ENCODE measurements around the gene FARP1.
"Not testable (repeated sequence)": the region's sequence is repeated elsewhere in the genome, so short reads cannot be mapped to it uniquely, and the experiment has no call there.

Gene FARP1

DNA sequence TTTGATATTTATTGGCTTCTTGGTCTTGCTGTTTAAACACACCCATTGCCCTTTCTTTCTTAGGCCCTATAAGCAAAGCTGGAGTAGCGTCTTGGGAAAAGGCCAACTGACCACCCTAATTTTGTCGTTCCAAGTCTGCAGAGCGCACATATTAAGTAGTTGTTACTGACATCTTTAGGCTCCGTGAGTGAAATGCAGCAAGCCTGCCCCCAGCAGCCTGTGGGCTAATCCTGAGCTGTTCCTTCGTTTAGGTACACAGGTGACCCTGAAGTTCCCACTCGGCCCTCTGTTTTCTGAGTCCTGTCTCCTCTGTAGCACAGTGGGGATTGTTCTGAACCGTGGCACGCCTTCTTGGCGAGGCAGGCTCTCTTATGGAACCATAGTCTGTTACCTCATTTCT is 263.5 kb downstream of the FARP1 start:
- DNase-seq = no peak

DNA sequence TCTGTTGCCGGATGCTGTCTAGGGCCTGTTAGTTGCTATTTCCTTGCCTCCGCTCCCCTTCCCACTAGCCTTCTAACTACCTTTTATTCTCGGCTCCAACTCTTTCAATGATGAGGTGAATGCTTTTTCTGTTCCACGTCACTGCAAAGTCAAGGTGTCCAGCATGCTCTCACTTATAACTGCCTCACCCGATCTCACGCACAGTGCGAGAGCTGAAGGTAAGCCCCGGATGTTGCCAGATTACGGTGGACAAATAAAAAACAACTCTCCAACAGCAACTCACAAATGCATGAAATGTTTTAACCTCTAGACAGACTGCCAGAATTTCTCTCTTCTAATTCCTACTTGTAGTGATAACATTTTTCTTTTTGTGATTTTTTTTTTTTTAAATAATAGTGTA is 264.1 kb downstream of the FARP1 start:
- no peak for DNase-seq

- no peak for DNase-seq
These were observed 264.7 kb downstream of the FARP1 start for GRCh38 chr13:98407575-98407974.

DNA sequence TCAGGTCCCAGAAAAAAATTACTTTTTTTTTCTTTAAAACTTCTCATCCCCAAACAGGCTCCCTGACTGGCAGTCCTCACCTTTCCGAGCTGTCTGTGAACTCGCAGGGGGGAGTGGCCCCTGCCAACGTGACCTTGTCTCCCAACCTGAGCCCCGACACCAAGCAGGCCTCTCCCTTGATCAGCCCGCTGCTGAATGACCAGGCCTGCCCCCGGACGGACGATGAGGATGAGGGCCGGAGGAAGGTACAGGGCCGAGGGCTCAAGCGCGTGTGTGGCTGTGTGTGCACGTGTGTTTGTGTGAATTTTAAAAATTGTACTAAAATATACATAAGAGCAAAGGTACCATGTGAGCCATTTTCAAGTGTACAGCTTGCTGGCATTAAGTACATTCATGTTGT is 266.4 kb downstream of the FARP1 start:
- no peak for DNase-seq

DNA sequence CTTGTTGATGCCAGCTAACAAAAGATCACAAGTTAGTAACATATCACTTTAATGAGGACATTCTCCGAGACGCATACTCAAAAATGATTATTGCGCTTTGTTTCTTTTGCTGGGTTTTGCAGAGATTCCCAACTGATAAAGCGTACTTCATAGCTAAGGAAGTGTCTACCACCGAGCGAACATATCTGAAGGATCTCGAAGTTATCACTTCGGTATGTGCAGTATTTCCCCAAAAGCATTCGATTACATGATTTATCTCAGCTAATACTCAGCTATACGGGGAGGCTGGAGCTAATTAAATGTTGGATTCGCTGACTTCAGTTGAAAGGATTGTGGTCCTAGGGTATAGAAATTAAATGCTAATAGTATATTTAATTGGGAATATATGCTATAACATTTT is 267.7 kb downstream of the FARP1 start:
- no peak for DNase-seq

DNA sequence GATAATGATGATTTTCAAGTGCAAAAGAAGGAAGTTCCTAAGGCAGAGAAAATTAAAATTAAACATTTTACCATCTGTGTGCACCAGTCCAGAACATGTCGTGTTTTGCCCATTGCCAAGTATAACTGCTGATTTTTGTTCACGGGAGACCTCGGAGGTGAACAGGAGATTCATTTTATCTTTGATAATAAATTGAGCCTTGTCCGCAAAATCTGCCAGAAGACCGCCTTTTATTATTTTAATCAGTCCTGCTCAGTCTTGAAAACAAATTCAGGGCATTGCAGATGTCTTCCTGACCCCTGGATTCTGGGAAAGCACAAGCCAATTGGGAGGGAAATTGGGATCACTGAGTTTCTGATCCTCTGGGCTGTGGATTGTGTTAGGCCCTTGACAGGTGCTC is 268.1 kb downstream of the FARP1 start:
- no peak for DNase-seq

DNA sequence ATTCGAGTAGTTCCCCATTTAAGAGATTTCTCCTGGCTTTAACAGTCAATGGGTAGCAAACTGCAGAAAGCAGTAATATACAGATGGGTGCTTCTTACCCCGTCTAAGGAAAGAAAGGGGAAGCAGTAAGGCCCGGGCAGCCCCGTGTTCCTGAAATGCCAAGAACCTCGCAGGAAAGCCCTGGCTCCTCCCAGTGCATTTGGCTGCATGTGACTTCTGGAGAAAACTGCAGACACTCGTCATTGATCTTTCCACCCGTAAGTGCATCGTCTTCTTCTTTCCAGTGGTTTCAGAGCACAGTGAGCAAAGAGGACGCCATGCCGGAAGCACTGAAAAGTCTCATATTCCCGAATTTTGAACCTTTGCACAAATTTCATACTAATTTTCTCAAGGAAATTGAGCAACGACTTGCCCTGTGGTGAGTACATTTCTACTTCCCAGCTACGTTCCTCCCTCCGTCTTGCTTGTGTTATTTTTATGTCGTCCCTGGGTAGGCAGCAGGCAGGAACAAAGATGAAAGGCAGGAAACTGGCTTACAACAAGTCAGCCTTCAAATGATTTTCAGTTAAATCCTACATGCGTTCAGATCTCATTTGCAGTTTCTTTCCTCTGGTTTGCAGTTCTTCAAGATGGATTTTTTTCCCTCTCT is 268.8 kb downstream of the FARP1 start:
- DNase-seq = no peak

- not testable (repeated sequence) for DNase-seq
These were observed 270.4 kb downstream of the FARP1 start for GRCh38 chr13:98413278-98413677.

- DNase-seq = no peak
These were observed 270.9 kb downstream of the FARP1 start for GRCh38 chr13:98413796-98414195.

GRCh38 chr13:98415326-98416070 is 272.6 kb downstream of the FARP1 start:
- DNase-seq = no peak

DNA sequence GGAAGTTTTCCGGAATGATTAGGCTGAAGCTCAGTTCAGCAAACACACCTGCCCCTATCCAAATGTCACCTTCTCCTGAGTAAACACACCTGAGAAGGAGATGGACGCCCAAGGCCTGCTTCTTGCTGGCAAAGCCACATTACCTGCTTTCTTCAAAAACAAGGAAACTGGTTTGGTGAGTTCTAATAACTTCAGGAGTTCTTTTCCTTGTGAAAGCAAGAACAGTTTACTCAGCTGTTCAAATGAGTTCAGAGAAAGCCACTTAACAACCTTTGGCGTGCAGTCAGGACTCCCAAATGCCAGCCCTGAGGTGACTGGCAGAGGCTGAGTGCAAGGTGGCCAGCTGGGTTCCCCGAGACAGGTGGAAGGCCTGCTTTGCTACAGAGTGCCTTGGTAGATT is 273.5 kb downstream of the FARP1 start:
- DNase-seq = no peak

GRCh38 chr13:98419786-98420553 is 277.1 kb downstream of the FARP1 start:
- DNase-seq = no peak

DNA sequence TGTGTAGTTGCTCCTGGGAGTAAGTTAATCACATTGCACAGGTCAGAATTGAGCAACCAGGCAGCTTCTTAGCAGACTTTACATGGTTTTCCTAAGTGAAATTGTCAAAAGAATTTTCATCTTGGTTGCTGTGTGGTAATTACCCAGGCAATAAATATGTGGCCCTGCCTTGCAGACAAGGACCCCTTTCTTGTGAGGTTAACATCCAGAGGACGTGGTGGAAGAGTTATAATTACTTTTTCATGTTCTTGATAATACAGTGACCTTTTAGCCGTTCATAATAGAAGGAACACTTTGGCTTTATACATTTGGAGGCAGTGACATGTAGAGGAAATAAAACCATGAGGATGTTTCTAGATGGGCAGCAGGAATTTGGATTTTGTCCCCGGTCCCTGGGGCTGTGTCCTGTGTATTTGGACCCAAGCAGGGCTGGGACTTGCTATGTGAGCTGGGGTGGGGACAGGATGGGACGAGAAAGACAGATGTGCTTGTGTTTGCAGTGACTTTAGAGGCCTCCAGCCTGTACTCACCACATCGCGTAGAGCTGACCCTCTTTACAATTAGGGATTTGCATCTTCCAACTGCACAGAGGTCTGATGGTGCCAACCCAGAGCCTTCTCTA is 277.8 kb downstream of the FARP1 start:
- DNase-seq = no peak

GRCh38 chr13:98422046-98422445 is 279.2 kb downstream of the FARP1 start:
- no peak for DNase-seq

- DNase-seq = no peak
These were observed 280.5 kb downstream of the FARP1 start for GRCh38 chr13:98423417-98423816.

GRCh38 chr13:98427331-98427995 is 284.6 kb downstream of the FARP1 start:
- DNase-seq = no peak

GRCh38 chr13:98428256-98428966 is 285.5 kb downstream of the FARP1 start:
- DNase-seq = no peak

GRCh38 chr13:98429081-98429480 is 286.2 kb downstream of the FARP1 start:
- DNase-seq = no peak

DNA sequence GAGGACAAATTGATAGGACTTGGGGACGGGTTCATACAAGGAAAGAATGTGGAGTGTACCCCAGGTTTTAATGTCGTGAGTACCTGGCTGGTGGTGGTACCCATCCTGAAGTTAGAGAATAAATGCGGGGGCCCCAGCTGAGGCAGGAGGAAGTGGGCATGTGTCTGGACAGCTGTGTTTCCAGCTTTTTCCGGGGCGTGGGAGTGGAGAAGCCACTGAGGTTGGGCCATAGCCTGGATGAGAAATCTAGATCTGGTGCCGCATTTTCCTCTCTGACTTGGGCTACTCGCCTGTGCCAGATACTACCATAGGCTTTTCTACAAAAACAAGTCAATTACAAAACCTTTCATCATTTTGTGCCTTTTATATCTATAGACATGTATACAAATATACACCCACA is 286.6 kb downstream of the FARP1 start:
- DNase-seq = no peak

DNA sequence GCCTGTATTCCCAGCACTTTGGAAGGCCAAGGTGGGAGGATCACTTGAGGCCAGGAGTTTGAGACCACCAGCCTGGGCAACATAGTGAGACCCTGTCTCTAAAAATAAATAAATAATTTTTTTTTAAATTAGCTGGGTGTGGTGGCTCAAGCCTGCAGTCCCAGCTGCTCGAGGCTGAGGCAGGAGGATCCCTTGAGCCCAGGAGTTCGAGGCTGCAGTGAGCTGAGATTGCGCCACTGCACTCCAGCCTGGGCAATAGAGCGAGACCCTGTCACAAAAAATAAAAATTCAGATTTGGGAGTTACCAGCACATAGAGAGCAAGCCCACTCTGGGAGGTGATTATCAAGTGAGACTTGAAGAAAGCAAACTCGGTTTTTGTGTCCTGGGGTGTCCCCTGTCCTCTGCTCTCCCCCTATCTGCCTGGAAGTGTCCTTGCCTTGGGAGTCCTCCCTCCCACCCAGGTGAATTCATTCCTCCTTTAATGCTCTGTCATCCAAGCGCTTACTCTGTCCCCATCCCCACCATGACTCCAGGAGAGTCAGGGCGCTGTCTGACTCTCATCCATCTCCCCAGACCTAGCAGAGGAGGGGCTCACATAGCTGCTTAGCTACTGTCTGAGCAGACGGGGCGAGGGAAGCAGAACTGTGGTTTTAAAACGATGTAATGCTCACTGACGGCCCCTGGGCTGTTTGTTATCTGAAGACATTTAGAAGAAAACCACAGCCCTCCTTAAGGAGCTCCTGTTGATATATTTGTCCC is 287.3 kb downstream of the FARP1 start:
- no peak for DNase-seq

DNA sequence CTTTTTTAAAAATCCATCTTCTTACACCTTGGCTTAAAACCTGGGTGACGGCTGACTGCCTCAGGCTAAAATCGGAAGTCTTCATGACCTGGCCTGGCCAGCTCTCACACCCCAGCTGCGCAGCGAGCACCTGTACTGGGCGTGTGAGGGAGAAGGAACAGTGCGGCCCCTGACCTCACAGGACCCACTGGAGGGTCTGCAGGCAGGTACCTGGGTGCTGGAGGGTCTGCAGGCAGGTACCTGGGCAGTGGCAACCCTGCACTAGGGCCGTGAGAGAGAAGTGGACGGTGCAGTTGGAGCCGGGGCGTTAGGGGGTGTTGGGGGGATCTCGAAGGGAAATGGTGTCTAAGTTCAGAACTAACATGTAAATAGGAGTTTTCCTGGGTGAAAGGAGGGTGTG is 289.7 kb downstream of the FARP1 start:
- no peak for DNase-seq

DNA sequence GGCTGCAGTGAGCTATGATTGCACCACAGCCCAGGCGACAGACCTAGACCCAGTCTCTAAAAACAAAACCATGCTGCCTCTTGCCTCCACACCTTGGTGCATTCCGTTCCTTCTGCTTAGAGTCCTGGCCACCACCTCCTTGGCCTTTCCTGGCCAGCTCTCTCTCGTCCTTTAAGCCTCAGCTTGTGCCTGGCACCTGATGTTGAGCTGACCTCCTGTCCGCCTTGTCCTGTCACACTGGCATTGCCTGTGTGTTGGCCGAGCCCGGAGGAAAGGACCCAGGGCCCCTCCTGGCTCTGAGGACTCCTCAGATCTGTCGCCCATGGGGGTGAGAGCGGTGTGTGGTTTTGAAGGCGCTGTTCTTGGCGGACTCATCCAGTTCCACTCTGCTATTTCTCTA is 290.8 kb downstream of the FARP1 start:
- no peak for DNase-seq

Measured in activated CD8-positive, alpha-beta memory T cell treated with anti-CD3 and anti-CD28 coated beads, Interleukin-2, amount 50 U/mL, for 48 hours (primary cell).